Activated CD8-positive, alpha-beta memory T cell treated with anti-CD3 and anti-CD28 coated beads for 36 hours (primary cell): ENCODE results near the gene CDC14C. TPM values are rescaled to one million over a fixed set of nuclear protein-coding genes. Genes with fewer than 3 reads are reported as not detected.

ENCODE experiments used
- CTCF ChIA-PET: fragments of 350-600 bp; sonication (Branson Sonifier 250); formaldehyde crosslinking; loops from one replicate; lab custom pipeline; 2021; ENCODE audit warnings: antibody characterized with exemption; lab: Charles Lee
- POLR2A ChIA-PET: fragments of 350-600 bp; sonication (Branson Sonifier 250); formaldehyde crosslinking; loops from one replicate; lab custom pipeline; 2021; ENCODE audit warnings: antibody characterized with exemption; lab: Charles Lee
- total RNA-seq, 2 experiments: library from RNA; stranded (reverse); gene quantifications; one replicate each; pipeline ENCODE4 v1.2.3, GENCODE V29; 2021

The CDC14C gene
- total RNA-seq, 2 experiments from 2014 or later, result not detected

DNA sequence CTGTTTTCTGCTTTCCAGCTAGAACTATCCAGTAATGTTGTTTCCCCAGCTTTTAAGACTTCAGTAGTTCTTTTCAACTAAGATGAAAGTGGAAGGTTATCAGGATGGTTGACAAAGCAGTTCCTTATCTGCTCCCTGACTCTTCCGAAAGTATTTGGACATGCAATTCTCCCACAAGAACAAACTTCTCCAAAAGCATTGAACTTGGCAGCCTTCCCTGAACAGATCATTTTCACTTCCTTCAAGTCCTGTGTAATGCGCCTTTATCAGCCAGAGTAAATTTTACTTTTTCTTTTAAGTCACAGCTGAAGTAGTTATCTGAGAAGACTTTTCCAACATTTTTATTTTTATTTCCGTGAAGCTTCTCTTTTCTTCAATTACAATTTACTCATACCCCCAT, 39.7 kb downstream of the CDC14C start:
- CTCF ChIA-PET, result no interaction called here

DNA sequence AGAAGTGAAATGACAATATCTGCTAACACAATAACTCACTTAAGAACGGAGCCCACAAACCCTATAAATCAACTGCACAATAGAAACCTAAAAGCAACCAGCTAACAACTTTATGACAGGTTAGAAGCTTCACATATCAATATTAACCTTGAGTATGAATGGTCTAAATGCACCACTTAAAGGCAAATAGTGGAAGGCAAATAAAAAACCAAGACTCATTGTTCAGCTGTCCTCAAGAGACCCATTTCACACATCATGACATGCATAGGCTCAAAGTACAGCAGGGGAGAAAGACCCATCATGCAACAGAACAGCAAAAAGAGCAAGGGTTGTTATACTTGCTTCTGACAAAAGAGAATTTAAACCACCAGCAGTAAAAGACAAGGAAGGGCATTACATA, 46.8 kb downstream of the CDC14C start:
- POLR2A ChIA-PET, result no interaction called here
- CTCF ChIA-PET, result no interaction called here

More for the DNA sequence above, 39.7 kb downstream of the CDC14C start:
- POLR2A ChIA-PET, result no interaction called here

DNA sequence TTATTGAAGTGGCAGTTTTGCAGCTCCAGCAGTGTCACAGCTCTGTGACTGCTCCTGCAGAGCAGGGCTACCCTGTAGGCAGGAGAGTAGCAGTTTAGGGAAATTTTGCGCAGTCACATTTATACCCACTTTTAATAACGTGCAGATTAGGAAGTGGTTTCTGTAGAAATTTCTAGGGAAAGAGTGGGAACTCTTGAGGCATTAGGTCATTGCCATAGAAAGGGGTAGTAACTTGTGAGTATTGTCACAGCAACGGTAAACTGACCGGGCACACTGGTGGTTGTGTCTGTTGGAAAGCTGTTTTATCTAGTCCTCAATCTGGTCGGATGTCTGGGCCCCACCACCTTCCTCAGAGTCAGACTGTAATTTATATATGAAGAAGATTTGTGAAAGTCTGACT, 51.9 kb downstream of the CDC14C start:
- CTCF ChIA-PET, result no interaction called here
- POLR2A ChIA-PET, result no interaction called here

DNA sequence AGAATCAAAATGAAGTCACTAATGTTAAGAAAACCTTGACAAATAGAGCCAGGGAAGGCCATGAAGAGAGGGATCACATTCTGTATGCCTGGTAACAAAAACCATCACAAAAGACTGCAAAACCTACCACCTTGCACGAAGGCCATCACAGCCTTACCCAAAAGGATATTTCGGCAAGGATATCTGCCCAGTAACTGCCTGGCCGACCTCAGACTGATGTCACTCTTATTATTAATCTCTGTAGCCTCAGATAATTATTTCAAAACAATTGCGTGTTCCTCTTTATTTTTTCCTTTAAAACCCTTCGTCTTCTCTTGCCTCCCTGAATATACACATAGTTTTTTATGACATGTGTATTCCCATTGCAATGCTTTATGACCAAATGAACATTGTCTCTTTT, 52.5 kb downstream of the CDC14C start:
- ChIA-PET POLR2A (no interaction called here), CTCF (no interaction called here)
